Stimulated activated CD4-positive, alpha-beta T cell treated with anti-CD3 and anti-CD28 coated beads, Interleukin-15, amount 100 ng/mL, for 48 hours (primary cell): ENCODE data around the gene NLGN1.

Source experiments
- DNase-seq, 2 donors: peaks; one replicate each; pipeline ENCODE4 v3.0.0-alpha.2; 2020; ENCODE audit warnings: low read depth in 2 of 2

The NLGN1 gene

DNA sequence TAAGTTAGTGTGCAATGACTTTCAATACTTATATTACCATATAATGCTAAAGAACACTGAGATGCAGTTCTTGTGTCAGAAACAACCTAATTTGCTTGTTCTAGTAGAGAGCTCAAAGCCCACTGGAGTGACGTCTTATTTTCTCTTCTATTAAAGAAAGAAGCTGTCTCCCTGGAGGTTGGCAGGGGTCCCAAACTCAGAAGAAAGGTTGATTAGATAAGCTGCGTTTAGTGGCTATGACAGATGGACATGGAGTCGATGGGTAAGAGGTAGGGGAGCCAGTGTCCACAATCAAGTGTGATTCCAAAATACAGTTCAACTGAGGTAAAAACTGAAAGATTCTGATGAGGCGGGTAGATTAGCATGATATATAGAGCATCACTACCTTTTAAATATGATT lies 363.6 kb downstream of the NLGN1 start:
- no peak for DNase-seq

DNA sequence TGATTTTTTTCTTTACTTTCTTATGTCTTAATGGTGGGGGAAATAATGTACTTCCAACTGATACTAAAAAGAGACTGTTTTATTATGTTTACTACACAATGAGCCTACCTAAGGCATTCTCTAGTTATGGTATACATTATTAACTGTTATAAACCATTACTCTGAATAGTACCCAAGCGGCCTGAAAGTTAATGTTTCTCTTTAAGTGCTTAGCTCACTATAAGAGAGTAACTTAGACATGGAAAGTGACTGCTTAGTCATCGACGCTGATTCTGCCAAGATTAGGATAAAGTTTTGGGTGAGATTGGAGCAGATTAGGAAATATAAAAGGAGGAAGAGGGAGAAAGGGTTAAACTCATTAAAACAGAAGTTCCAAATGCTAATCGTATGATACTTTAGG lies 365.0 kb downstream of the NLGN1 start:
- DNase-seq: no peak

DNA sequence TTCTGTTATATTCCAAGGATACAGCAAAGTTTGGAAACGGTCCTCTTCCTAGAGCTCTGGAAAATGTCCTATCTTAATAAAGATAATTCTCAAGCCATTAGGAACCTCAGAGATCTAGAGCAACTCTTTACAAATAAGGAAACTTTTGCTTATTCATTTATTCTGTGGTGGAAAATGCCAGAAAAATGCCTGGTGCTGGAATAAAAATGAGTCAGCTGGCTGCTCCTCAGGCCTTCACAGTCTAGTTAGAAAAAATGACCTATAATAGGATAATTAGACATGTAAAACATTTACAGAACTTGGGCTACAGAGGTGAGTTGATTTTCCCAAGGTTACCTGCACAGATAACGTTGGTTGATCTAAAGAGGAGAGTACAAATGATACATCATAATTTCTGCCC lies 372.5 kb downstream of the NLGN1 start:
- no peak for DNase-seq

DNA sequence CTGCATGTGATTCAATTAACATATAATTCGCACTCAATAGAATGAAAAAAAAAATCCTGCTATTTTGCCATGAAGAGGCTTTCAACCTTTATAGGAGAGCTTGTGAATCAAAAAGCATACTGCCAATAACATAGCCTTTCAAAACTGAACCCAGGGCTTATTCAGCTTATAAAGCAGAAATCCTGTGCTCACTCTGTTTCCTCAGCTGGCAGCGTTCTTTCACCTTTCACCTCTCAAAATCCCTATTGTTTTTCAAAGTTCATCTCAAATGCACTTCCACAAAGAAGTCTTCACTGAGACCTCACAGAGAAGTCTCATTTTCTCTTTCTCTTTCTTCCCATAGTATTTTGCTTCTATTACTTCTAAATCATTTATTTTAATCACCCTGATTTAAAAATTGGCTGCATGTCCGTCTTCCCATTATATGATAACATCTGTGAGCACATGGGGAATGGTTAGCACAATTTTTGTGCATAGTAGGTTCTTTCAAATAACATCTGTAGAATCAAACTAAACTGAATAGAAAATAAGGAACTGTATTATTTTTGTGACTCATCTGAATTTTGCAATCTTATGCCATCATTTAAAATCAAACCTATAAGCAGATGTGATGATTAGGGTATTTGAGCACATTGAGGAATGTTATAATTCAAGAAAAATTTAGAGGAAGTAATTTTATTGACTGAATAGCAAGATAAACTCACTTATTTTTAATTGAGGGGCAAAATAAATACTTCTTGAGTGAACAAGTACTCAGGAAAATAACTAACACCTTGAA lies 373.4 kb downstream of the NLGN1 start:
- DNase-seq: no peak

DNA sequence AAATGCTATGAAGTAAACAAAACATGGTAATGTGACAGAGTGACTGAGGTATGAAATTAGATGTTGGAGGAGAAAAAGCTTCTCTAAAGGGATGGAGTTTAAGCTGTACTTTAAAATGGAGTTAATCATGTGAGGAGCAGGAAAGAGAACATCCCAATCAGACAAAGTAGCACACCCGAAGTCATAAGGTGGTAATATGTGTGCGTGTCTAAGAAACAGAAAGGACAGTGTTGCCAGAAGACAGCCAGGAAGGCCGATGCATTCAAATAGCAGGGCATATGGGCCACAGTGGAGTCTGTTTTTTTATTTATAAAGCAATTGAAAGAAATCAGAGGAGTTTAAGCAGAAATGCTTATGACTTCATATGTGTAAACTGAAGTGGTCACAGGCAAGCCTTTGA lies 376.3 kb downstream of the NLGN1 start:
- DNase-seq: no peak

DNA sequence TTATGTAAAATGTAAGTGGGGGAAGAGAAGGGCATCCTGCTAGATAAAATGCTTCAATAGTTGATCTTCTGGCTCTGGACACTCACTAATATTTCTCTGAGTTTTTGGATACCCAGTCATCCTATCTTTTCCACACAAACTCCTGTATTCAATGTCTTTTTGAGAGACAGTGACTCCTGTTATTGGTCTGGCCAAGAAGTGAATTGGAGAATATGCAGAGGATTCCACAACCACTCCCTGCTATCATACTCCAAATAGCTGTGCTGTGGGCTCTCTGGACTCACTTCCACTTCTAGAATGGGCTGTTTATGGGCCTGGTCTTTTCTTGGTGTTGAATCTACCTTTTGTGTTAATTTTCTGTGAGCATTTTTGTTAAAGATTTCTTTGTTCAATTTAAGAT lies 376.8 kb downstream of the NLGN1 start:
- no peak for DNase-seq

DNA sequence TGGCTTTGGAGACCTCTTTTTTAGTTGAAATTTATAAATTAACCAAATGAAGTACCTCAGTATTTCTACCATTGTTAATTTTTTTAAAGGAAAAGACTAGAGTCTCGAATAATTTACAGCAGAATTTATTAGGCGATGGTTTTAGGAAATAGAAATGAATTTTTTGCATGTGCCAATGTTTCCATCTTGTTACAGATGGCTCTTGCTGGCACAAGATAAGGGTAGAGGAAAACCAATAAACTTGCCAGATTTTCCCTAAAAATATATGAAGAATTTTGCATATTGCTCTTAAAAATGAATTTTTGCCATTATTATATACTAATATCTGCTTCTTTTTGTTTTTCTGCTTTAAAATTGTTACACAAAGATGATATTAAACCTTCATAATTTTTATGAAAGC lies 380.7 kb downstream of the NLGN1 start:
- no peak for DNase-seq

DNA sequence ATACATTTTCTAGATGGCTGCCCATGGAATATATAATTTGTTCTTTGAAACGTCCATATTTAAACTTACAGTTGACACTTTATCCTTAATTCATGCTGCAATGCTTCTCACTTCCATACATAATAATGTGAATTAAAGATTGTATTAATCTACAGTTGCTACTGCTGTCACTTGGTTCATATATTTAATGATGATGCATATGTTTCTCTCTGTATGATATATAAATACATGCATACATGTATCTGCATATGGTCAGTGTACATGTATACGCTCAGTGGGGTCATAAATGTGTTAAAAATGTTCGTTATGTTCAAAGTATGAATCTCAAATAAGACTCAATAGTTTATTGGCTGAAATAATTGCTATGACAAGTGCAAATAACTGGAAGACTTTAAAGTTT lies 382.5 kb downstream of the NLGN1 start:
- no peak for DNase-seq

DNA sequence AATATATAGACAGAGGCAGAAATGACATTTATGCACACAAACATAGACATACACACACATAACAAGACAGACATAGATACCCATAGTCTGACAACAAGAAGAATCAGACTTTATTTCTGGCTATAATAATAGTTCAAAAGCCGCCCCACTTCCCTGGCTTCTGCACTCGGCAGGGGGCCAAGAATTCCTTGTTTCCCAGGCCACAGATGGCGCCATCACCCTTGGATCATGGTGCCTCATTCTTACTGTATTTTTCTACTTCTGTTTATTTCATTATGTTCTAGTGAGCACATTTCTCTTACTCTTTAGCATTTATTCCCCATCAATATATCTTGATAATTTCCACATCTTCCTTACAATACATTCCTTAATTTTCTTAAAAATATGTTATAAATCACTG lies 387.5 kb downstream of the NLGN1 start:
- DNase-seq: no peak

DNA sequence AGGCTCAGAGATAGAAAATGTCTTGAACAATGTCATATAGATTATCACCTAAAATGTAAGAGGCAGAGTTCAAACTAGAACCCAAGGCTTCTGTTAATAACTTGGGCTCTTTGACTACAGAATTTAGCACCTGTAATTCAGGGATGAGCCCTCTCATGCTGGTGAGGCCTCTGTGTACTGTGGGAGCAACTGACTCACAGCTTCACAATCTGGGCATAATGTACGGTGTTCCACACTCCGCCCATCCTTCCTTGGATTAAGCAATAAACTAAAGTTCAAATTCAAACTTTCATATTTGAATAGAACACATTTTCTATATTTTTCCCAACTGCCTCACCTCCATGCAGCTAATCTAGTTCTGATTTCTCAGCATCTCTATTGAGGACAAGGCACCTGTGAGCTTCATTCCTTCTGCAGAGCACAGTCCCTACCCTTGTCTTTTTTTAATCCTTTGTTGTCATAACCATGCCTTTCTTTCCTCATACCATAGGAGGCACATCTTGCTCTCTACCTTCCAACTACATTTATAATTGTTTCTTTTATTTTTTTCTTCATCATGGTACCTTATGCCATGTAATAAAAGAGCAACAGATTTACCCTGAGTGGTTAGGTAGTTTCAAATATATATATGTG lies 392.1 kb downstream of the NLGN1 start:
- no peak for DNase-seq

DNA sequence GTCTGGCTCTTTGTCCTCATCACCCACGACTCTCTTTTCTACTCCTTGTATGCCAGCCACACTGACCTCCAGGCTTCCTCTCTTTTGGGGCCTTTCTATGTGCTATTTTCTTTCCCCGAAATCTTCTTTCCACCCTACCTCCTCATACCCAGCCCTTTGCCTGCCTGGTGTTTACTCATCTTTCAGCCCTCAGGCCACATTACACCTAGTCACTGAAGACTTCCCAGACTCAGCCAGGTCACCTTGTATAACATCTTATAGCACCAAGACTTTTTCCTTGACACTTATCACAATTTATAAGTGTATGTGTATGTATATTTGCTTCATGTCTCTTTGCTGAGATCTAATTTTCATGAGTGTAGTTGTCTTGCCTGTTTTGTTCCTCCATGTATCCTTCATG lies 396.4 kb downstream of the NLGN1 start:
- no peak for DNase-seq

DNA sequence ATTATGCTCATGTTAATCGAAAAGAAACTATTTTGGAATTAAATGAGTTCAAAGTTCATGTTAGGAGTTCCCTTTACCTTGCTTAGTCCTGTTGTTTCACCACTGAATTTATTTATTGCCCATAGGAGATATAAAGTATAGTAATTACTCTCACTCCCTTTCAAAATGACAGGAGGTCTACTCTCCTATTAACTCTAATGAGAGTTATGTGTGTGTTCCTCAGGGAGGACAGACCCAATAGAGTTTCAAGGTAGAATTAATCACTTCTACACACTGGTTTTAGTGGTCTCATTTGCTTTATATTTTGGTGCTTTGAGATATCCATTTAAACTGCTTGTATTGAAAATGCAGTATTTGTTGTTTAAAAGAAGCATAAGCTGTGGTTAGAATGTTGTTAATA lies 398.9 kb downstream of the NLGN1 start:
- no peak for DNase-seq

DNA sequence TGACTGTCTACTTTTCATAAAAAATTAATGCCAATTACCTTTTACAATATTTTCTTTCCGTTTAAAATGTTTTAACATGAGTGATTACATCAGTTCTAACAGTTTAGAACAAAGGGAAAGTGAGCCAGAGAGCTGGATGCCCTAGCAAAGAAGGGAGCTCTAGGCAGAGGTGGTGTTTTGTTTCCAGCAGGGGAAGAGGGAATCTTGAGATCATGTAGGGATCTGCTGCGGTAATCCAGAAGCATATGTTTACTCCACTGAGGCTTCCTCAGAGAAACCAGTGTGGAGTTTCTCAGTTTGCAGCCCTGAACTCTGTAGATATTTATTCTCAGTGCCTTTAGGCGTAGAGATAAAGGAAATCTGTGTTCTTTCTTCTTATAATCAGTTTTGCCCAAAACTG lies 399.3 kb downstream of the NLGN1 start:
- DNase-seq: no peak

DNA sequence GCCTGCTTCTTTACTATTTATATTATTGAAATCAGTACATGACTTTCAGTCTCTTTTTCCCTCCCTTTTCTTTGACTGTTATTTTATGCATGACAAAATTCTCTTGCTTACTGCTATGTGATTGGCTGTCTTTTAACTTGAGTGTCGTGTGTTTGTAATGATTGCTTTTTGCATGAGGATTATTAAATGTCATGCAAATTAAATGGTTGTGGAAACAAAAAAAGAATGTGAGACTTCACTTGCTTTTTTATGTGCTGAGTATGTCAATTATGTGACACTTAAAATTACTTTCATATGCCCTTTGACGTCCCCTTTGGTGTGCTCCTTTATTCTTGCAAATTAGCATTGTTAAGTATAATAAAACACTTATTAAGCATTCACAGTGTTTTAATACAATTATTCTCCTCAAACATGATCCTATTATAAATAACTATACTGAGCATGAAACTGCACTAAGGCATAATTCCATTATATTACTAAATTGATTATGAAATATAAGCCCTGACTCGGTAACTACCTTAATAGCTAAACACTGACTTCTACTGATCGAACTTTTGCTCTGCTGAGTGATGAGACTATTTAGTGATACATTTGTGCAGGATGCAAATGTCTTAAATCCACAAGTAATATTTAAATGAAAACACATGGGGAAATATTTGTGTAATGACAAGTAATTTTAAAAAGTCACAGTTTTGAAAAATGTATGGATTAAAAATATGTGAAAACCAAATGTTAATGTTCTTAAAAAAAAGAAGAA lies 401.7 kb downstream of the NLGN1 start:
- DNase-seq: no peak

DNA sequence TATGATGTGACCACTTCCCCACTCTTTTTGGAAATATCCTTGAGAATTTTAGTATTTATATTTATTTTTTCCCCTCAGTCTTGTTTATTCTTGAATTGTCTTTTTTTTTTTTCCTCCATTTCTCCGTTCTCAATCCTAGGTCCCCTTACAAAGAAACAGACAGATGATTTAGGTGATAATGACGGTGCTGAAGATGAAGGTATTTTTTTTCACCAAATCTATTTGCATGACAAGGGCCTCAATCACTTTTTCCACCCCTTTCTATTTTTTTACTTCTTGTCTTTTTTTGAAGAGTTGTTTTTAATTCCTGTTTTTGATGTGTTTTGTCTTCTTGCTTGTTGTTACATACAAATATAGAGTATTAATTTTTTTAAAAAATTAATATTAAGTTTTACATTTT lies 402.6 kb downstream of the NLGN1 start:
- DNase-seq: no peak

DNA sequence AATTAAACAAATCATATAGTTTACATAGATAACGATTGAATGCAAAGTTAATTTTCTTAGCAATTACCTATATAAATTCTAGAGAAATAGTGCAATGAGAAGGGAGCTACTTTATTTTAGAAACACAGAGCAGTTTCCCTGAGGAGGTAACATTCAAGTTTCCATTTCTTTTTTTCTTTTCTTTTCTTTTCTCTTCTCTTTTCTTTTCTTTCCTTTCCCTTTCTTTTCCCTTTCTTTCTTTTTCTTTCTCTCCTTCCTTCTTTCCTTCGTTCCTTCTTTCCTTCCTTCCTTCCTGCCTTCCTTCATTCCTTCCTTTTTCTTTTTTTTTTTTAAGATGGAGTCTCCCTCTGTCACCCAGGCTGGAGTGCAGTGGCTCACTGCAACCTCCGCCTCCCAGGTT lies 417.3 kb downstream of the NLGN1 start:
- DNase-seq: no peak

DNA sequence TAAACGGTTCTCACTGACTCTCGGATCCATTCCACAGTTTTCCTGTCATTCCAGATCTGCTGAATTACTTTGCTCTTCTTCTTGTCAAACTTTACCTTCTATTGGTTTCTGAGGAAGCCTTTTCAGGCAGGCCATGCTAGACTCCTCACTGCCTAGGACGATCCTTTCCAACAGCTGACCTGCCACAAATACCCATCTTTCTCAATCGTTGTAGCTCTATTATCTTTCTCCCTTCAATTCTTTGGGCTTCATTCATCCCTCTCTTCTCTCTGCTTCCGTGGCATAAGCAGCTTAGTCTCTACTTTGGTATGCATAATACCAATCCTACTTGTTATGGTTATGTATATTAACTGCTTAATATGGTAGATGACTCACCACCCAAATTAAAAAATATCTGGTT lies 421.8 kb downstream of the NLGN1 start:
- DNase-seq: no peak

DNA sequence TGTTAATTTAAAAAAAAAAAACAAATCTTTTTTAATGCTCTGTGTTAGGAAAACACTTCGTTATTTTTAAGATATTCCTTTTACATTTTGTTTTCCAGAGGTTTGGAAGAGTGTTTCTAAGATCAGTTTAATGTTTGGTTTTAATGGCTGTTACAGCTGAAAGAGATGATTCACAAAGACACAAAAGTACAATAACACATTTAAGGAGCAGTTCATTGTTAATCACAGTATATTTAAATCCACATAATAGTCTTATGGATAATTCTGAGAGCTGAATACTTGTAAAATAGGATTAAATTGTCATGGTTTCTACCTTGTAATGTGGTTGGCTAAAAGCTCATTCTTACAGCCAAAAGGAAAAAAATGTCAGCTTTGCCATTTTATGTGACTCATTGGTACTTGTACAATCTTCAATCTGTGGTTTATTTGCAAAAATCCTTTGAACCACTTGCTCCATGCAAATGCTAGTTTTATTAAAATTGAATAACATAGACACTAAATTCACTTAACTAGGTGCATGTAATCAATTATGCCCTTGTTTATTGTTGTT lies 426.4 kb downstream of the NLGN1 start:
- no peak for DNase-seq

DNA sequence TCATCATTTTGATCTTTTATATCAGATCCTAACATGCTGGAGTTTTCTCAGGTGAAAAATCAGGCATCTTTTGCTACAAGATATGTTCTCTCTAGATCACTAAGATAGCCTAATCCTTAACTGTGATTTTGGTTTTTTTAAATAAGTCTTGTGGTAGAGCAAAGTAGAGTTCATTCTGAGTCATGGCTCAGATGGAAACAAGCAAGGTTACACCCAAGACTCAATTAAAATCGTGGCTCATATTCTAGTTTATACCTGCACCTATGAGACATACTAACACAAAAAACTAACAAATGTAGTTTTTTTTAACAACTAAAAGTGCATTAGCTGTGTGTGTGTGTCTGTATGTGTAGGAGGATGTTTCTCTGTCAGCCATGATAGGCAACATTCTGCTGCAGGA lies 428.2 kb downstream of the NLGN1 start:
- DNase-seq: no peak

DNA sequence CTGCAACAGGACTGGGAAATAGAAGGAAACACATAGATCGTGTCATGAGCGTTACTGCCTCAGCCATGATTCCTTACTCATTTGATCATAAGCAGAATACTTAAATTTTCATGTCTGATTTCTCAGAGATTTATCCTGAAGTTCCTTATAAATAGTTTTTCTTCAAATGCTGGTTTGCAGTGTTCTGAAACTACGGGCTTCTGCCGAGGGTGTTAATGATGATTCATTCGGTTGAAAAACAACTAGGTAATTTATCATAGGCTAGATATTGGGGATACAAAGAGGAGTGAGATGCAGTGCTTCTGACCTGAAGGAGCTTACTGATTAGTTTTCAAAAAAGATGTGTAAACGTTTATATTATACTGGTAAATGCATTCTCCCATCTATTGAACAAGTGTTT lies 428.9 kb downstream of the NLGN1 start:
- no peak for DNase-seq

DNA sequence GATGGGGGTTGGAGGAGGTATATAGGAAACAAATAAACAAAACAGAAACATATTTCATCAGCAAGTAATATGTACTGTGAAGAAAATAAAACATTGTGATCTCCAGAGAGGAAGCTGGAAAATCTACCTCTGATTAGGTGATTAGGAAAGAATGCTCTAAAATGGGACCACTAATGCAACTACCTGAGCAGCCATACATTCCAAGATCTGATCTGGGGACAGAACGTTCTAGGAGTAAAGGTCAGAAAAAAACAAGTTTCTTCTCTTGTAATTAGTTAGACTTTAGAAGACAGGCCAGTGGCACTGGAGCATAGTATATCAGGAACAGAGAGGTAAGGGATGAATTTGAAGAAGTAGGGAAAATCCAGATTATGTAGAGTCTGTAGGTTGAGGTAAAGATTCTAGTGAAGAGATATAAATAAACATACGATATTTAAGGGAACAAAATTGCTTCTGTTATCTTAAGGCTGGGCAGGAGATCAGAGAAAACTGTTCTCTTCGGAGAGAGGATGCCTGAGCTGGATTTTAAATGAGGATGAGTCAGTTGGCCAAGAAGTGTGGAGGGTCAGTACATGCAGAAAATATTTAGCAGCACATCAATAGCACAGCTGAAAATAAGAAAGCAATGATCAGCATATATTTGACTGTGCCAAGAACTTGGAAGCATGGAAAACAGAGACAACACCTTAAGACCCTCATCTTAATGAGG lies 429.5 kb downstream of the NLGN1 start:
- no peak for DNase-seq

DNA sequence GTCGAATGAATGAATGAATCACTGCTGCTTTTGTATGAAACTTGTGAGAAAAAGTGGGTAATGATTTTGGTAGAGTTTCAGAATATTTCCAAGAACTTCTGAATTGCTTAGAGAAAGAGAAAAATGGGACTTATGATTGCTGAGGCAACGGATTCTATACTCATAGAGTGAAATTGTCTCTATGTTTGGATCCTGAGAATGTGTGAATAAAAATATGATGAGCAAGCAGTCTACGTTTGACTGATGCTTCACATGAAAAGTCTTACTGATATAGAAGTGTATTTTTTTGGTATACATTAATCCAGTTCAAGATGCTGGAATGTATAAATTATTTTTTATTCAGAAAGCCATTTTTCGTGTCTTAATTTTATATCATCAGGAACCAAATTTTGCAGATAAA lies 441.1 kb downstream of the NLGN1 start:
- DNase-seq: no peak
